ENCODE measurements around the gene CTDSP2. TPM values are rescaled to one million over a fixed set of nuclear protein-coding genes. Genes with fewer than 3 reads are reported as not detected.

CTDSP2 gene
- total RNA-seq, 6 donors from 2014 or later = 153 to 226 (median 175) TPM

GRCh38 chr12:57869927-57870318 lies 23.4 kb upstream of the CTDSP2 start:
- TF ChIP-seq EP300 (IDR thresholded peaks at IDR 0.05) = no peak
- no peak for TF ChIP-seq CTCF (IDR thresholded peaks at IDR 0.05)
- TF ChIP-seq POLR2A (IDR thresholded peaks at IDR 0.05) = no peak
- no peak for TF ChIP-seq POLR2AphosphoS5 (IDR thresholded peaks at IDR 0.05)
- ATAC-seq (ENCODE audit: low FRiP score in 2 of 2) = no peak
- Histone ChIP-seq H3K27me3 (no peaks in the 10 kb centered on the region), H3K4me1 (peaks cover 5 to 19% (median 10%) of the 10 kb centered on the region in 4 donors), H3K36me3 (no peaks in the 10 kb centered on the region), H3K4me3 (no peak overlapping the region), H3K27ac (peak overlapping the region in 1 of 4 donors; percentile 54), H3K9me3 (no peaks in the 10 kb centered on the region)
- DNase-seq = no peak
- WGBS, 2 donors = 93 to 97% methylated on average over 7 to 8 of the region's 8 CpGs

GRCh38 chr12:57869298-57869926 lies 22.9 kb upstream of the CTDSP2 start:
- Histone ChIP-seq H3K27ac (peak overlapping the region; percentile 32 to 70 (median 60)), H3K4me1 (peaks cover 9 to 20% (median 12%) of the 10 kb centered on the region in 4 donors), H3K4me3 (no peak overlapping the region), H3K27me3 (no peaks in the 10 kb centered on the region), H3K36me3 (no peaks in the 10 kb centered on the region), H3K9me3 (no peaks in the 10 kb centered on the region)
- ATAC-seq (ENCODE audit: low FRiP score in 2 of 2) (peak in 1 of 2 donors; percentile 46), DNase-seq (no peak)
- 86 to 90% methylated on average over 11 of the region's 11 CpGs for WGBS, 2 donors
- TF ChIP-seq CTCF (IDR thresholded peaks at IDR 0.05) (no peak), POLR2A (IDR thresholded peaks at IDR 0.05) (no peak), EP300 (IDR thresholded peaks at IDR 0.05) (no peak), POLR2AphosphoS5 (IDR thresholded peaks at IDR 0.05) (no peak)

GRCh38 chr12:57868851-57869268 lies 22.3 kb upstream of the CTDSP2 start:
- WGBS, 2 donors = 86 to 92% methylated on average over 6 to 11 of the region's 11 CpGs
- Histone ChIP-seq H3K36me3 (no peaks in the 10 kb centered on the region), H3K4me3 (no peak overlapping the region), H3K4me1 (peaks cover 13 to 19% (median 15%) of the 10 kb centered on the region in 4 donors), H3K27ac (peak overlapping the region; percentile 32 to 70 (median 60)), H3K9me3 (no peaks in the 10 kb centered on the region), H3K27me3 (no peaks in the 10 kb centered on the region)
- TF ChIP-seq POLR2A (IDR thresholded peaks at IDR 0.05) = no peak
- DNase-seq (peak in 1 of 2 donors; percentile 70), ATAC-seq (ENCODE audit: low FRiP score in 2 of 2) (no peak)

- Histone ChIP-seq H3K27ac (peak overlapping the region in 3 of 4 donors; percentile 32 to 70 (median 66)), H3K4me3 (no peak overlapping the region), H3K9me3 (no peaks in the 10 kb centered on the region), H3K4me1 (peaks cover 13 to 18% (median 15%) of the 10 kb centered on the region in 4 donors), H3K36me3 (no peaks in the 10 kb centered on the region), H3K27me3 (no peaks in the 10 kb centered on the region)
- no peak for TF ChIP-seq POLR2A (IDR thresholded peaks at IDR 0.05)
- no peak for TF ChIP-seq EP300 (IDR thresholded peaks at IDR 0.05)
- no peak for TF ChIP-seq CTCF (IDR thresholded peaks at IDR 0.05)
- TF ChIP-seq POLR2AphosphoS5 (IDR thresholded peaks at IDR 0.05) = no peak
- WGBS, 2 donors = 78 to 82% methylated on average over 3 of the region's 3 CpGs
- DNase-seq (no peak), ATAC-seq (ENCODE audit: low FRiP score in 2 of 2) (no peak)
These were observed 21.7 kb upstream of the CTDSP2 start for GRCh38 chr12:57868221-57868620.

GRCh38 chr12:57866308-57867019 lies 19.9 kb upstream of the CTDSP2 start:
- Histone ChIP-seq H3K9me3 (no peaks in the 10 kb centered on the region), H3K4me3 (no peak overlapping the region), H3K27ac (peak overlapping the region in 3 of 4 donors; percentile 90 to 97 (median 94)), H3K27me3 (no peaks in the 10 kb centered on the region), H3K4me1 (peaks cover 13 to 18% (median 15%) of the 10 kb centered on the region in 4 donors), H3K36me3 (no peaks in the 10 kb centered on the region)
- 78 to 94% methylated on average over 3 of the region's 3 CpGs for WGBS, 2 donors
- TF ChIP-seq CTCF (IDR thresholded peaks at IDR 0.05) (no peak), POLR2AphosphoS5 (IDR thresholded peaks at IDR 0.05) (no peak), EP300 (IDR thresholded peaks at IDR 0.05) (no peak), POLR2A (IDR thresholded peaks at IDR 0.05) (no peak)
- DNase-seq (no peak), ATAC-seq (ENCODE audit: low FRiP score in 2 of 2) (no peak)

All from upper lobe of left lung (tissue), 6 donors.